ENCODE results near the gene CDS1.
A peak's percentile ranks its signal among the peaks of the same experiment; 100 is the strongest.
"Not testable (repeated sequence)": the region's sequence is repeated elsewhere in the genome, so short reads cannot be mapped to it uniquely, and the experiment has no call there.

CDS1 gene

DNA sequence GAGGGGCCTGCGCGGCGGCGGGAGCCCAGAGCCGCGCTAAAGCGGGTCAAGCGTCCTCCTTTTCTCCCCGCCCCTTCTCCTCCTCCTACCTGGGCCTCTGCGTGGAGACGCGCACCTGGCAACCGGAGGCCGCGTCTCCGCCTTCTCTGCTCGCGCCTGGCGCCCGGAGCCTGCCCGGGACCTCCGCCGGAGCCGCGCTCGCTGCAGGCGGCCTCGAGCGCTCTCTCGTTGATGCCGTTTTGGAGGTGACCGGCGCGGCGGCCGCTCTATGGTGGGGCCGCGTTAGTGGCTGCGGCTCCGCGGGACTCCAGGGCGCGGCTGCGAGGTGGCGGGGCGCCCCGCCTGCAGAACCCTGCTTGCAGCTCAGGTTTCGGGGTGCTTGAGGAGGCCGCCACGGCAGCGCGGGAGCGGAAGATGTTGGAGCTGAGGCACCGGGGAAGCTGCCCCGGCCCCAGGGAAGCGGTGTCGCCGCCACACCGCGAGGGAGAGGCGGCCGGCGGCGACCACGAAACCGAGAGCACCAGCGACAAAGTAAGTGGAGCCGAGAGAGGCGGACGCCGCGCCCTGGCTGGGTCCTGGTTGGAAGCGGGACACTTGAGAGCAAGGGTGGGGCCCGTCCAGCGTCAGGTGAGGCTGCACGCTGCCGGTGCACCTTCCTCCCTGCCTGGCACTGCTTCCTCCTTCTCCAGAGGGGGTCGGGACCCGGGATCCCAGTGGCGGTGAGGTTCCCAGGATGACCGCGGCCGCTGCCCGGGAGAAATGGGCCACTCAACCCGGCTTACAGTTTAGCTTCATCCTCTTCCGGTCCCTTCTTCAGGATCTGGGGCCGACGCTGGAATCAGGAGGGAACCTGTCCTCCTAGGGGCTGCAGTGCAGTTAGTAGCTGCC is at the start of gene CDS1:
Gene CDS1, plus strand, starts transcription at position 140 of the 888 bp plus-strand sequence. Its CDS starts 275 bp downstream, at position 415.
- DNase-seq: peak in 7 of 14 donors; percentile 5 to 63 (median 27)

DNA sequence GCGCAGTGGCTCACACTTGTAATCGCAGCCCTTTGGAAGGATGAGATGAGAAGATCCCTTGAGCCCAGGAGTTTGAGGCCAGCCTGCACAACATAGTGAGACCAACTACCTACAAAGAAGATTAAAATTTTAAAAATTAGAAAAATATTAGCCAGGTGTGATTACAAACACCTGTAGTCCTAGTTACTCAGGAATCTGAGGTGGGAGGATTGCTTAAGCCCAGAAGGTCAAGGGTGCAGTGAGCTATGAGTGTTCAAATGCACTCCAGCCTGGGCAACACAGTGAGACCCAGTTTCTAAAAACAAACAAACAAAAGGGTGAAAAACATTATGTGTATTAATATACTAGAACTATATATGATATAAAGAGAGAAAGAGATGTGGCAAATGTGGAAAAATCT is 47.0 kb upstream of the CDS1 start:
- DNase-seq: no peak

DNA sequence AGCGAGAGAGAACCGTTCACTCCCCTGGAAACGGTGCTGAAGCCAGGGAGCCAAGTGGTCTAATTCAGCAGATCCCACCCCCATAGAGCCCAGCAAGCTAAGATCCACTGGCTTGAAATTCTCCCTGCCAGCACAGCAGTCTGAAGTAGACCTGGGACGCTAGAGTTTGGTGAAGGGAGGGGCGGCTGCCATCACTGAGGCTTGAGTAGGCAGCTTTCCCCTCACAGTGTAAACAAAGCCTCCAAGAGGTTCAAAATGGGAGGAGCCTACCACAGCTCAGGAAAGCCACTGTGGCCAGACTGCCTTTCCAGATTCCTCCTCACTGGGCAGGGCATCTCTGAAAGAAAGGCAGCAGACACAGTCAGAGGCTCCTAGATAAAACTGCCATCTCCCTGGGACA is 37.8 kb upstream of the CDS1 start:
- no peak for DNase-seq

DNA sequence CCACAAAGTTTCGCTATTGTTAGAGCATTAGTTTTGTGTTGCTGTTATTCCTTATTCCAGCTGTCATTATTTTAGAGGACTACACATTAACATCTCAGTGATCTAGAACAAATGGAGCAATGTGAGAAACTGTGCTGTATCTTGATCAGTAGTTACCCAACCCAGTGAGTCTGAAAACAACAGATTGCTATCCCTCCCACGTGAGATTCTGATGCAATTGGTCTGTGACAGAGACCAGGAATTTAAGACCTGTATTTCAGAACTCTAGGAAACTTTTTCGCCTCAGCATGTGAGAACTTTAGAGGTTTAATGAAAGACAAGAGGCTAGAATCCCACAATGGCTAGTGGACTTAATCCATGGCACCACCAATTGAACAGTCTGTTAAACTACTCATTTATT is 35.7 kb upstream of the CDS1 start:
- DNase-seq: no peak

DNA sequence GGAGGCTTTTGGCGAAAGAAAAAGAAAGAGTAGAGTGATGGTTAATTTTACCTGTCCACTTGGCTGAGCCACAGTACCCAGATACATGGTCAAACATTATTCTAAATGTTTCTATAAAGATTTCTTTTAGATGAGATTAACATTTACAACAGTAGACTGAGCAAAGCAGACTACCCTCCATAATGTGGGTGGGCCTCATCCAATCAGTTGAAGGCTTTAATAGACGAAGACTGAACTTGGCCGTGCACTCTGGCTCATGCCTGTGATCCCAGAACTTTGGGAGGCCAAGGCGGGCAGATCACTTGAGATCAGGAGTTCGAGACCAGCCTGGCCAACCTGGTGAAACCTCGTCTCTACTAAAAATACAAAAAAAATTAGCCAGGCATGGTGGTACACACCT is 33.7 kb upstream of the CDS1 start:
- not testable (repeated sequence) for DNase-seq

DNA sequence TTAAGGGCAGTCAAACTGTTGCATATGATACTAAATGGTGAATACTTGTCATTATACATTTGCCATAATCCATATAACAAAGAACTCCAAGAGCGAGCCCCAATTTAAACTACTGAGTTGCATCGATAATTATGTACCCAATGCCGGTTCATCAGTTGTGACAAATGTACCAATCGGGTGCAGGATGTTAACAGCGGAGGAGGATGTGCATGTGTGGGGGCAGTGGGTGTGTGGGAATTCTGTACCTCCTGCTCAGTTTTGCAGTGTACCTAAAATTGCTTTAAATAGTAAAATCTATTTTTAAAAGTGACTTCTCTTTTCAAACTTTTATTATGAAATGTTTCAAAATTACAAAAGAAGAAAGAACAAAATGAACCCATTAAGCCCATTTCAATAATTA is 20.8 kb upstream of the CDS1 start:
- DNase-seq: no peak

DNA sequence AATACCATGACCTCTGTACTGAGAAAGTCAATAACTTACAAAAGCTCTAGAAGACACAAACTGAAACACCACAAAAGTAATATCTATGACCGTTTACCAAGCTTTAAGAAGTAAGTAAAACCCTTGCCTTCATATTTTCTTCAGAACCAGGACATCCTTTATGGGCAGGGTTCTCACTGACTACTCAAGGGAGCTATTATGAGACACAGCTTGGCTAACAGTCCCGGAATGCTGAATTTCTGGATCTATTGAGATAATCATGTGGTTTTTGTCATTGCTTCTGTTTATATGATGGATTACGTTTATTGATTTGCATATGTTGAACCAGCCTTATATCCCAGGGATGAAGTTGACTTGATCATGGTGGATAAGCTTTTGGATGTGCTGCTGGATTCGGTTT is 19.9 kb upstream of the CDS1 start:
- DNase-seq: no peak

DNA sequence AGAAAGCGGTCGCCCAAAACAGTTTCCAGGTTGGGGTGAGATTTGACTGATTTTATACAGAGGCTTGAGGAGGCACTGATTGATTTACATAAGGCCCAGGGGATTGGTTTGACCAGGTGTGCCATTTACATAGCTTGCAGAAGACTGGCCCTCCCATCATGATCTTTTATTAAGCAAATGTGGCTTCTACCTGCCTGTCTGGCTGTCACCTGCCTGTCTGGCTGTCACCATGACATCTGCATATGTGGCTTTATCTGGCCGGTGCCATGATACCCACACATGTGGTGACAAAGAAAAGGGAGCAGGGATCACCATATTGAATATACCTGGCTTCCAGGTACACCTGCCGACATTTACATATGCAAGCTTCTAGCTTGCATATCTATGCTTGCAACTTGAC is 17.0 kb upstream of the CDS1 start:
- DNase-seq: no peak

DNA sequence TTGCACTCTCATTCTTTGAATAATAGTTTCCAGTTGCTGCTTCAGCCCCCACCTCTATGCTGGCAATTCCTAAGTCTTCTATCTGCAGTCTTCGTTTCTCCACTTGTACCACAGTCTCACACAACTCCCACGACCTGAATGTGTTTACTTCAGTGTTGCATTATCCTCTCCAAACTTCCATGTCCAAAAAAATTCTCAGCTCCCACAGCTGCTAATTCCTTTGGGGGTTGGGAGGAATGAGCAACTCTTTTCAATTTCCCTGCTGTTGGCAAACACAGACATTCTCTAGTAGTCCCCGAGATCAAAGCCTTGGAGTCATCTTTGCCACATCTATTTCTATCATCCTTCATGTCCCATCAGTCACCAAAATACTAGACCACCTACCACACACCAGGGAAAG is 14.4 kb upstream of the CDS1 start:
- no peak for DNase-seq

DNA sequence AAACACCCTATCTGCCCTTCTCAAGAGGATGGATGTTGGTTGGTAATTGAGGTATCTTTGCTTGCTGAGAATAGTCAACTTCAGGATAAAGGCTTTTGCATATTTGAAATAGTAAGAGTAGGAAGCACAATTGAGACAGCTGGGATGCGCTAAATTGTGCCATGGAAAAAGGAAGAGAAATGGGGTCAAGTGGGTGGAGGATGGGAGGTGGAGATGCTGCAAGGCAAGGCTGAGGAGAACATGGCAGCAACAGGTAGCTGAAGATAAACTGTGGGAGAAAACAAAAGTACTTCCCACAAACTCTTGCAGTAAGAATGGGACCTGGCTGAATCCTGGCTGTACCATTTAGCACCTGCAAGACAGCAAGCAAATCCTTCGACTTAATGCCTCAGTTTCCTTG is 13.9 kb upstream of the CDS1 start:
- no peak for DNase-seq

DNA sequence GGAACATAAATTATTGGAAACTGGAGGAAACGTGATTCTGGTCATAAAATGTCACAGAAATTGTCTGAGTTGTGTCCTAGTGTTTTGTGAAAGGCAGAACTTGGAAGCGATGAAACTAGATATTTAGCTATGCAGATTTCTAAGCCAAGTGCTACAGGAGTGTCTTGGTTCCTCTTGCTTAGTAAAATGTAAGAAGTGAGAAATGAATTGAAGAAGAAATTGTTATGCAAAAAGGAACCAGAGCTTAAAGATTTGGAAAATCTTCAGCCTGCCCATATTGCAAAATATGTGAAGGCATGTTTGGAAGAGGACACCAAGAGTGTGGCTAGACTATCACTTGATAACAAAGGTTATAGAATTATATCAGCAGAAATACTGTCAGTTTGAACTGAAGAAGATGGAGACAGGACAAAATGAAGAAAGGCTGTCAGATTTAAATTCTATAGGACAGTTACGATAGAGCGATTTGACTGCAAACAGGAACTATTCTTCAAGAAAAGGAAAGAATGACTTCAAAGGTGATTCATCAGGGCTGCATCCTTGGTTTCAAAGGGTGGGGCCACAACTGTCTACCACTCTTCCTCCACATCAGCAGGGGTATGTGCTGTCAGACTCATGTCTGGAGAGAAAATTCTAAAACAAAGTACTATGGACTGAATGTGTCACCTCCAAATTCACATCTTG is 9.4 kb upstream of the CDS1 start:
- DNase-seq: no peak

DNA sequence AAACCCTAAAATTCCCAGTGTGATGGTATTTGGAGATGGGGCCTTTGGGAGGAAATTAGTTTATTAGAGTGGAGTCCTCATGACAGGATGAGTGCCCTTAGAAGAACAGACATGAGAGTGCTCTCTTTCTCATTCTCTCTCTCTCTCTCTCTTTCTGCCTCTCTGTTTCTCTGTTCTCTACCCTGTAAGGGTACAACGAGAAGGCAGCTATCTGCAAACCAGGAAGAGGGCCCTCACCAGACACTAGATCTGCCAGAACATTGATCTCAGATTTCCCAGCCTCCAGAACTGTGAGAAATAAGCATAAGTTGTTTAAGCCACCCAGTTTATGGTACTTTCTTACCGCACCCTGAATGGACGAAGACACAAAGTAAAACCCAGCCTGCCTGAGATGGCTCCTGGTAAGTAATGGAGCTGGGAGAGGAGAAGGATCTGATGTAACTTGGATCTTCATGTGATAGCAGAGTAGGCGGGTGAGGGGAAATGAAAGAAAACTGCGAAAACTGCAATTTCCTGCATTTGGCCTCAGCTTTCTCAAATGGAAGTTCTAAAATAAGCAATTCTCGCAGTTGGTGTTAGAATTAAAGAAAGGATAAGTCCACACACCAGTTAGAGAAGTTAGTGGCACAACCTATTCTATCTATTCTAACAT is 8.7 kb upstream of the CDS1 start:
- DNase-seq: no peak

DNA sequence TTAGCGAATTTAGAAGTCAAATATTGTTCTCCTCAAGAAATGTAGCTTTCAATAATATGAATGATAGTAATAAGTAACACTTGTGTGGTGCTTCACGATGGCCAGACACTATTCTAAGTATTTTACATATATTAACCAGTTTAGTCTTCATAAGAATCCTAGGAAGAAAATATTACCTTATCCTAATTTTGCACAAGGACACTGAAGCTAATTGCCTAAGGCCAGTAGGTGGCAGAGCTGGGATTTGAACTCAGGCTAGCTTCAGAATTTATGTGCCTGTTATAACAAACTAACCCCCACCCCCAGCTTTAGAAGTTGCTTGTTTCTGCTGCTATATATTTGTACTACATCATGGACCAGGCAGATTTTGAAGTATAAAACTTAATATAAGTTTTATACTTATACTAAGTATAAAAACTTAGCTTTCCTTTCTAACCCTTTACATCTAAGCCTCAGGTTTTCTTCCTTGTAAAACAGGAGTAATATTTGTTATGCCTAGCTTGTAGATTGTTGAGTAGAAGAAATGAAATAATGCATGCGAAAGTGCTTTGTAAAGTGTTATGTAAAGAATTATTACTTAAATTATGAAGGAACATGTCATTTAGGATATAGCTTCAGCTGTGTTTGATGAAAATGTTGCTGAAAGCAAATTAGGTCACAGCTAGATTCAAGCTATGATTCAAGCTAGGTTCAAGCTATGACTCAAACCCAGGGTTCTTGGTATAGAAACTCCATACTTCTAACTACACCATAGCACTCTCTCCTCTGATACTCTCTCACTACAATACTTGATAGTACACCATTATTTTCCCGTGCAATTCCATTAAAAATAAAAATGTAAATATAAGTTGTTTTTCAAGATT is 4.2 kb upstream of the CDS1 start:
- no peak for DNase-seq

DNA sequence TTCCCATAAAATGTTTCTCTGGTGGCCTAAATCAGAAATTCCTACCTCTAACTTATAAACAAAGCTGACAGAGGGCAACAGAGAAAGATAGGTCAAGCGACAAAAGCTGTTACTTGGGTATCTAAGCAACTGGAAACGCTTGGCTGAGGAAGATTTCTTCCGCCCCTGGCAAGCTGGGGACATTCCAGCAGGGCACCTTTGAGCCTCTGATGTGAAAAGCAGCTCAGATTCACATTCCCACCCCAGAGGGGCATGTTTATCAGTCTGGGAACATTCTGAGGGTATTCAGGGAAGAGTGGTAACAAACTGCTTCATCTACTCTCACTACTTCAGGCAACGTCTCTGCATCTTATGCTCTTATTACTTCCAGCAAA is 3.5 kb upstream of the CDS1 start:
- no peak for DNase-seq

DNA sequence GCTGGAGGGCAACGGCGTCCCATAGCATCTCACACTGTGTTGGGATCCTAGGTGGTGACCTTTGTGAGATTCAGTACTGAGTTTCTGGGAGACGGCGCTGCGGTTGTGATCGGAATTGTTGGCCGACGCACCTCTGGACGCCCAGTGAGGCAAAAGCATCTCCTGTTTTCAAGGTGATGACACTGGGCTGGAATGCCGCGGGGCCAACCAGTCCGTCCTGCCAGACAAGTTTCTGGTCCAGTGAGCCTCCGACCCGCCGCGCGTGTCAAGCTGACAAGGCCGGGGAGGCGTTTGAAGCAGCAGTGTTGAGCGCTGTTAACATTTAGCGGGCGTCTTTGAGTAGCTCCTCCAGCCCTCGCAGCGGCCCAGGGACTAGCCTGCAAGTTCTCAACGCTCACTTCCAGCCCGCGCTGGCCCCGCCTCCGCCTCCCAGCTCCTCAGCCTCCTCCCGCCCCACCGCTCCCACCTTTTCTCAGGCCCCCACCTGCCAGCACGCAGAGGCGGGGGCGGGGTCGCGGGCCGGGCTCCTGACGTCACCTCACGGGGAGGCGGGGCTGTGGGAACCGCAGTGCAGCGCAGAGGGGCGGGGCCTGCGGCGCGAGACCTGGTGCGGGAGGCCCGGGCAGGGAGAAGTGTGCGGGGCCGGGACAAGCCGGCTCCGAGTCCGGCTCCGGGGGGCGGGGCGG is 482 bp upstream of the CDS1 start:
- DNase-seq: peak; percentile 29 to 96 (median 78)

DNA sequence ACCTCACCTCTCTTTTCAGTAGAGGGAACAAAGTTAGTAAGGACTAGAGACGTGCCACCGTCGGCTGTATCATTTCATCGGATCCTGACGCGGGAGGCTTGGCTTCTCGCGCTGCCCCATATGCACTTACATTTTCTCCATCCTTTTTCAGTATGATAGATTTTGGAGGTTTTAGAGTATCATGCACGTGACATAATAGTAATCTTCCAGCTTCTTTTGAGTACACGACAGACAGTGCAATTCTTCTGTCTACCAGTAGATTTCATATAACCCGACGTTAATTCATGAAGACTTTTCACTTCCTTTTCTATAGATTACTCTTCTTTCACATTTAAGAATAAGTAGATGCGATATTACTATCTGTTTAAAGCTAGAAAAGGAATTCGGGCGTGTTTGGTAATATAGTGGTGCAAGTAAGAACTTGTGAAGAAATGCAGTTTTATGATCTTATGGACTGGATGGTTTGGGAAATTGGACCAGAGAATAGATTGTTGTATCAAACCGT is 1.0 kb downstream of the CDS1 start:
- DNase-seq: no peak

DNA sequence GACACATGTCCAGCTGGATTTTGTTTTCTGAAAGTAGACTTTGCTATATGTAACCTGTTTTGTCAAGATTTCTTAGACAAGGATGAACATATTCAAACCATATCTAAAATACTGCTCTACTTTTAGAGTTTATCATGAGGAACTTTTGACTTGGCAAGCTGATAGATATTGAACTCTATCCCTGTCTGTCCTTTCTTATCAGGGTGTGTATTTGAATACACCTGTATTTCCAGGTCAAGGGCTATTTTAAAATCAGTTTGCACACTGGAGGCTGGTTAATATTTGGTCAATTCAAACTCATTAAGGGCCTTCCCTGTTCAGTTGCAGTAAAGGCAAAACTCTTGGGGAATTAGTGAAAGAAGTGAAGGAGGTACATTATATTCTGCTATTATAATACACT is 2.3 kb downstream of the CDS1 start:
- DNase-seq: no peak

DNA sequence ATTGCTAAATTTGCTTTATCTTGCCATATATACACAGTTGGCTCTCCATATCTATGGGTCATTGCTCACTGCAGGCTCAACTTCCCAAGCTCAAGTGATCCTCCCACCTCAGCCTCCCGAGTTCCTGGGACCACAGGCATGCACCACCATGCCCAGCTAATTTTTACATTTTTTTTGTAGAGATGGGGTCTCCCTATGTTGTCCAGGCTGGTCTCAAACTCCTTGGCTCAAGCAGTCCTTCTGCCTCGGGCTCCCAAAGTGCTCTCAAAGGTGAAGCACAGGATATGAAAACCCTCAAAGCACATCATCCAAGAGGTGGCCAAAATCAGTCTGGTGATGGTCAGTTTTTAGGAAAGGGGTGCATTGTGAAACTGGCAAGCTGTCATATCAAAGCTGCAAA is 11.8 kb downstream of the CDS1 start:
- no peak for DNase-seq

DNA sequence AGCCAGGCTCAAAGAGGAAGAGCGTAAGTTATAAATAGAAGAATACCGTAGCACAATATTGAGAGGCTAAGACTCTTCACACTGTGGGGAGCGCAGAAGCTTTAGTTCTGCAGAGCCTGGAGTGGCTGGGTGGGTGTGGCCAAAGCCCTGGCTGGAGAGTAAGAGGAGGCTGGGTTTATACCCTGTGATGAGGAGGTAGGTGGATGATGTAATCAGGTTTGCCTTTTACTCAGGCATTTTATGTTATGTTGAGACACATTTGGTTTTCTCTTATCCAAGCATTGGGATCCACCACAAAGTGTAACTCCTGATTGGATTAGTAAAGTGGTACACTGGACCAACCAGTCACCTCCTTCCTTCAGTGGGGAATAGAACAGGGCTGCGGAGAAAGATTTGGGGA is 13.9 kb downstream of the CDS1 start:
- DNase-seq: no peak

DNA sequence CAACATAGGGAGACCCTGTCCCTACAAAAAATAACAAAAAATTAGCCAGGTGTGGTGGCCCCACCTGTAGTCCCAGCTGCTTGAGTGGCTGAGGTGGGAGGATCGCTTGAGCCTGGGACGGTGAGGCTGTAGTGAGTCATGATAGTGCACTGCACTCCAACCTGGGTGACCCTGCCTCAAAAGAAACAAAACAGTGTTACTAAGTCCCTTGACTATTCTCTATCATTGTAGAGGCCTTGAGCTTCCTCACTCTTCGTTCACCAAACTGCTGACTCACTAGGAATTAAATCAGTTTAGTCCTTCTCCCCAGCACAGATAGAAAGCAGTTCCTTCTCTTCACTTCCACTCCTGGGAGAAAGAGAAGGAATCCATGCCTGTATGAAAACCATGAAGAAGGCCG is 14.5 kb downstream of the CDS1 start:
- DNase-seq: no peak

DNA sequence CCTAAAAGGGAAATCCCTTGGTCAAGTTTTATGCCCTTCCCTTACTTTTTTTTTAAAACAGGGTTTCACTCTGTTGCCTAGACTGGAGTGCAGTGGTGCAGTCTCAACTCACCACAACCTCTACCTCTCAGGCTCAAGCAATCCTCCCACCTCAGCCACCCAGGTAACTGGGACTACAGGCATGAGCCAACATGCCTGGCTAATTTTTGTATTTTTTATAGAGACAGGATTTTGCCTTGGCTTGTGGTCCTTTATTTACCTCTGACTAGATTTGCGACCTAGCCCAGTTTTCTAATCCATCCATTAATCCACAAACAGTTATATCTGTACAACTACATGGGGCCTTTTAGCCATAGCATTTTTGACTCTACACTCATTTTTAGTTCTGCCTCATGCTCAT is 23.7 kb downstream of the CDS1 start:
- no peak for DNase-seq

DNA sequence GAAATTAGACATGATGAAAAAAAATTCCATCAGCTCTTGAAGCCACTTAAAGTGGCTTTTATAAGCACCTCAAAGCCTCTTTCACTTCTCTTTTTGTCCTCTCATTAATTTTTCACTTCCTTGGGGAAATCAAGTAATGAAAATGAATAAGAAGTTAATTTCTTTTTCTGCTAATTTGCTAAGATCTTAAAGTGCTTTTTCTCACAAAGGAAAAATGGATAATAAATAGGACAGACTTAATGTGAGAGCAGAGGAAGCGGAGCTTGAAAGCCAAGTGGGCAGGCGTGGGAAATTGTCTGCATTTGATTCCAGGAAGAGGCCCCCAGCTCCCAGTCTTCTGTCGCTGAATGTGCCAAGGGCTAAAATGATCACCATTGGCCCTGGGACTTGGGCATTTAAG is 28.6 kb downstream of the CDS1 start:
- no peak for DNase-seq
